SHP77 (cell line): ENCODE measurements around the gene TMEM167A.

Experiments used
- DNase-seq, 2 experiments: peaks; one replicate each; lab custom pipeline; 2025; lab: John Stamatoyannopoulos, UW

Gene TMEM167A, protein sequence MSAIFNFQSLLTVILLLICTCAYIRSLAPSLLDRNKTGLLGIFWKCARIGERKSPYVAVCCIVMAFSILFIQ

DNA sequence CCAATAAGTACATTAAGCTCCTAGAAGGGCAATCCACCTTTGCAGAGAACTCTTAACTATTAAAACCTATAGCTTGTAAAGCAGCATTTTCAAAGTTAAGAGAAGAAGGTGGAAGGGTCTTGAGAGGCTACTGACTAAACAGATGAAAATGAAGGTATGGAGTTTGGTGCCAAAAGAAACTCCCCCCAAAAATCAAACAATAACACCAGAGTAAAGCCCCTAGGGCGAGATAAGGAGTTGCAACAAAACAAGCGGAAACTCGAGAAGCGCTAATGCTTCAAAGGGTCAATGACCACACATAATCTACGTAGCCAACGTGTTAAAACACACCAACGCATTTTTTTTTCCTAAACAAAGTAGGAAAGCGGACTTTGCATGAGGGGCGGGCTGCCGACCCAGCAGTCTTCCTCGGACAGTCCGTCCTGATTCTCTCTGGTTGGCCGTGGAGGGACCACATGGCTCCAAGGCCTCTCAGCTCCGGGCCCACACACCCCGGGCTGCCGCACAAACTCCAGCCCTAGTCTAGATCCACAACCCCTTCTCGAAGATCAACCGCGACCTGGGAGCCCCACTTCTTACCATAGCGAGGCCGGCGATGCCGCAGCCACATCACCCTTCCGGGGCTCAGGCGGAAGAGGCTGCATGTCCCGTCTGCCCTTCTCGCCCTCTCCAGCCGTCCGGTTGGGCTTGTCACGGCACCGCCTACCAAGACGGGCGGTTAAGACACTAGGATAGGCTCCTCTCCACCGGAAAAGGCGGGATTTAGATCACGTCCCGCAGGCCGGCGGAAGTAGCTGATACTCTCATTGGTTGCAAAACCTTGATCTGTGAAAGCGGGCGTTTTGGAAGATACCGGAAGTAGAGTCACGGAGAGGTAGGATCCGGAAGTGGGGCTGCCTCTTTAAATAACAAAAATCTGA is at the start of gene TMEM167A, which contains the start of gene XRCC4:
TSS of gene TMEM167A (minus strand) at position 653 of the 920 bp plus-strand sequence. CDS start at position 582, 71 bp downstream.
TSS of gene XRCC4 (plus strand) at position 806 of the 920 bp plus-strand sequence. CDS start 27,373 bp downstream, outside the sequence.
- peak; percentile 99 for DNase-seq

DNA sequence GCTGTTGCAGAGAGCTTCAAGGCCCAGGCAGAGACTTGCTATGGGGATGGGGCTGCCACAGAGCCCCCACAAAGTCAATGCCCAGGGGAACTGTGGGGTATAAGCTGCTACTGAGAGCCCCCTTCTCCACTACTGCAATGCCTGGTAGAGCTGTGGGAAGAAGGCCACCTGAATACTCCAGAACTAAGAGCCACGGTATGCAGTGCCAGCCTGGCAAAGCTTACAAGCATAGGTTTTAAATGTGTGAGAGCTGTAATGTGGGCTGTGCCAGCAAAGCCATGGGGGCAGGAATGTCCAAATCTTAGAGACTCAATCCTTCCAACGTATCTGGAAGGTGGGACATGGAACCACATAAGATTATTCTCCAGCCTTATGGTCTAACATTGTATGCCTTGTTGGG is 49.3 kb upstream of the TMEM167A start:
- no peak for DNase-seq

DNA sequence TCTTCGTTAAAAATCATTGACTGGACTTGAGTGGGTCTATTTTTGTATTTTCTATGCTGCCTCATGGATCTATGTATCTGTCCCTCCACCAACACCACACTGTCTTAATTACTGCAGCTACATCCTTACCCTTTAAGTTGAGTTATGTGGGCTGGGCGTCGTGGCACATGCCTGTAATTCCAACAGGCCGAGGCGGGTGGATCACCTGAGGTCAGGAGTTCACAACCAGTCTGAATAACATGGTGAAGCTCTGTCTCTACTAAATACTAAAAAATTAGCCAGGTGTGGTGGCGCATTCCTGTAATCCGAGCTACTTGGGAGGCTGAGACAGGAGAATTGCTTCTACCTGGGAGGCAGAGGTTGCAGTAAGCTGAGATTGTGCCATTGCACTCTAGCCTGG is 48.4 kb upstream of the TMEM167A start:
- no peak for DNase-seq

DNA sequence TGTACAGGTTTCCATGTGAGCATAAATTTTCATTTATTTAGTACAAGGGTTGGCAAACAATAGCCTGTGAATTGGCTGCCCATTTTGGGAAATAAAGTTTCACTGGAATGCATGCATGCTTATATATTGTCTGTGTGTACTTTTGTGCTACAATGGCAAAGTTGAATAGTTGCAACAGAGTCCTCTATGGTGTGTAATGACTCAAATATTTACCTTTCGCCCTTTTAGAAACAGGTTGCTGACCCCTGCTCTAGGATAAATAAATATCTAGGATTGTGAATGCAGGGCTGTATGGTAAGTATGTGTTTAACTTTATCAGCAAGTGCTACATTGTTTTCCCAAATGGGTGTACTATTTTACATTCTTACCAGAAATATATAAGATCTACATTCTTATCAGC is 47.4 kb upstream of the TMEM167A start:
- no peak for DNase-seq

DNA sequence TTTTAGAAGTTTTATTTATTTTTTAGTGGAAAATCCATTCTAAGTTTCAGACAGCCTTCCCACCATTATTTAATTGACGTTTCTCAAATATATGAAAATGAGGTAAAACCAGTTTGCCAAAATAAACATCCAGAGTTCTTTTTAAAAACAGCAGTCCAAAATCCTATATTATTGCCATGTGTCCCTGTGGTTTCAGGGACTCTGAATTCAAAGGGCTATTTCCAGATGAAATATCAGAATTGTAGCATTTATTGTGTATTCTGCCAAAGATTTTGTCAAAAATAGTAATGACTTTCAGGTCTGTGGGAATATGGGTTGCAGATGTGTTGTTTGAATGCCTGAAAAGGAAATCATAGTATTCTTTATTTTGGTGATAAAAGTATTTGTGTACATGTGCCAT is 41.8 kb upstream of the TMEM167A start:
- DNase-seq, result no peak

DNA sequence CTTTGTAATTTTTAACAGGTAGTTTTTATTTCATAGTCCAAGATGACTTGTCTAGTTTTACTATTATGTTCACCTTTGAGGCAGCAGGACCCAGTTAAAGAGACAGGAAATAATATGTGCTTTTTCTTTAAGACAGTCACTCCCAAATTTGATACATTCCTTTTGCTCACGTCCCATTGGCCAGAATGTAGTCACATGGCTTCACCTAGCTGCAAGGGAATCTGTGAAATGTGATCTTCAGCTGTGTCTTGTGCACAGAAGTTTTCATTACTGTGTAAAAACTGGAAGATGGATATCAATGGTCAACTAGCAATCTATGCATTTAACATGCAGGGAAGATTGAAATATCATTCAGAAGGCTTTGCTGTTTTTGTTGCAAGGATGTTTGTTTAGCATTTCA is 41.3 kb upstream of the TMEM167A start:
- DNase-seq, result no peak

DNA sequence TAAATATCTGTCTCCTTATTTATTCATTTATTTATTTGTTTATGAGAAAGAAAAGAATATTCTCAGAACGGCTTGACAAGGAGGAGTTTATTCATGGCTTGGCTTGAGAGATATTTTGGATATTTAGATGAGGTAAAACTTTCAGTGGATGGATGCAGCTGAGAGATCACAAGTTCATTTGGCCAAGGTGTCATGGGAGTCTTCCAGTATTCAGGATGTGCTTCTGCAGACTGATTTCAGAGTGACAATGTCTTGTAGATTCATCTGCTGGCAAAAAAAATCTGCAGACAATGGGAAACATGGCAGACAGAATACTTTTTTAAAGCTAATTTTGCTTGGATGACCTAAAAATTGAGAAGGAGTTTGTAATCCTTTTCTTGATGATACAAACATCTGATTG is 38.6 kb upstream of the TMEM167A start:
- DNase-seq, result no peak

DNA sequence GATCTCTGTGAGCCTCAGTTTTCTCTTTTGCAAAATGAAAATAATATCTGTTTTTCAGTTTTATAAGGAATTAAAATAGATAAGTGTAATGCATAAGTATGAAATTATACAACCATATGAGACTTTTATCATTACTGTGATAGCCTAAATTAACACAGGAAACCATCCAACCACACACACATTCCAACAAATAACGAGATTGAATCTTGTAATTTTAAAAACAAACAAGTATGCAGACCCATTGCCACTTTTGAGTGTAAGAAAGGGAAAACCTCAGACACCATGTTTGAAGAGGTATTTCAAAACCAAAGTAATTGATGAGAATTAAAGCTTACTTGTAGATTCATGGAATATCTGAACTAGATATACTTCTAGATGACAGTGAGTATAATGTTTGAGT is 32.2 kb upstream of the TMEM167A start:
- no peak for DNase-seq

DNA sequence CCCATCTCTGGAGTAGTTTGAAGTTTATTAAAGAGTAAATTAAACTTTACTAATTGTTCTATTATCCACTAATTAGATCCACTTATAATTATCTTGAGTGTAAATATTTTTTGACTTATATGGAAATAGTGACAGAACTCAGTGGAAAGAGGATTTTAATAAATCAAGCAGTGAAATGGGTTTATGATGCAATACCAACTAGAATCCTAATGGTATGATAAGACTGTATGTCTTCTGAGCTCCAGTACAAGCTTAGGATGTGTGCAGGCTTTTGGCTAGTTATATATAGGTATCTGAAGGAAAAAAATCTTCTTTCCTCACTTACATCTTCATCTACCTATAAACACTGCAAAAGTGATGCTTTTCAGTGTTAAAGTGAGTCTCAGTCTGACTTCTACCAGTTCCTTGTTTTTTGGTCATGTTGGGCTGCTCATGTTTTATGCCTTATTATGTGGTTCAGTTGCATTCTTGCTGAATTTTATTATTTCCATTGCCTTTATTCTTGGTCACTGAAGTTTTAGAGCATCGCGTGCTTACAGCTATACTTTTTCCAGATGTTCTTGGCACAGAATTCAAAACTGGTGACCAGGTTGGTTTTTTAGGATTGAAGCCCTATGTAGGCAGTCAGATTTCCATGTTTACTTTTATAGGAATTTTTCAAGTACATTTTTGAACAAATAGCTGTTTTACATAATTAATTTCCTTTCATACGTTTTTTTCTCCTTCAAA is 30.7 kb upstream of the TMEM167A start:
- no peak for DNase-seq

DNA sequence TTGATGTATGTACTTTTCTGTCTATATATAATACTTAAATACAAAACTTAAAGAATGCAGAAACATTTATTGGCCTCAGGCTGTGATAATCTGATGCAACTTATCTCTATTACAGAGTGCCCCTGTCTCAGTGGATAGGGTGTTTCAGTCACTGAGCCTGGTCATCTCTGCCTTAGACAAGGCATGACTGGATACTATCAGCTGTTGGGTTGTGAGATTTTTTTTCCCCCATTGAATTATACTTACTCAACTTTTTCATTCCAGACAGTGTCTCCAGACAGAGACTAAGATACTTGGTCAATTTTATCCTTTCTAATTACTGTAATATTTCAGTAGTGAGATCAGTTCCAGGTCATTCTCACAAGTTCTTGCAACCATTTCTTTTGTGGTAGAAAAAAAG is 26.8 kb upstream of the TMEM167A start:
- DNase-seq, result no peak

DNA sequence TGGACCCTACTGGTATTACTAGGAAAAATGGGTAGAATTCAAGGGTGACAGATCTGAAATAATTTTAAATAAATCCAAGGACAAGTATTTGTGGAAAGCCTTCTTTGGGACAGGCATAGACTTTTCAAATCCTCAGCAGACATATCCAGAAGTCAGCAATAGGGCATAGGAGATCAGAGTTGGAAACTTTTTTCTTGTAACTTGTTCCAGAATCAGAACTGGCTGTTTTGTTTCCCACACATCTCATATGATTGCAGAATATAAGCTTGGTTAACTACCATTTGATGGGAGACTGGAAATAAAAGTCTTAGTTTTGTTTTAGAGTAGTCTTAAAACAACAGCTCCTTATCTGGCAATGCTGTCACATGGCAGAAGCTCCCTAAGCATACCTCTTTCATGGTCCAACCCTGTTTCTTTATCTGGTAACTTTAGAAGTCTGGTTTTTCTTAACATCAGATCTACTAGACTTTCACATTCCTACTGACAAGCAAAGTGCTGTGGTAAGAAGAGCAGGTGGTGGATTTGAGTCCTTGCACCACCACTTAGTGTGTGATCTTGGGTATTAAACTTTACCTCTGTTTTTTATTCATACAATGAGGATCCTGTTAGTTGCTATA is 25.3 kb upstream of the TMEM167A start:
- DNase-seq, result no peak

DNA sequence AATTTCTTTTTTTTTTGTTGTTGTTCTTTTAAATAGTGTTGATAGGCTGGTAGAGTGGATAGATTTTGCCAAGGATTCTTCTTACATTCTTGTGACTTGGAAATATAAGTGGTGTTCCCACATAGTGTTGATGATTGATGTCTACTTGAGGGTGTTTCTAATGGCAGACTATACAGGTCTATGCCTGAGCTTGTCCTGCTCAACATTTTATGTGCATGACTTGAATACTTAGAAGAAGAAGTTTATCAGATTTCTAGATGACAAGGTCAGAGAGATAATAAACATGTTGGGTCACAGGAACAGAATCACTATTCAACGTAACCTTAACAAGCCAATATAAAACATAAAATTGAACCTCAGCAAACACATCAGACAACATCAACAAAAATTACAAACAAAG is 24.3 kb upstream of the TMEM167A start:
- no peak for DNase-seq

DNA sequence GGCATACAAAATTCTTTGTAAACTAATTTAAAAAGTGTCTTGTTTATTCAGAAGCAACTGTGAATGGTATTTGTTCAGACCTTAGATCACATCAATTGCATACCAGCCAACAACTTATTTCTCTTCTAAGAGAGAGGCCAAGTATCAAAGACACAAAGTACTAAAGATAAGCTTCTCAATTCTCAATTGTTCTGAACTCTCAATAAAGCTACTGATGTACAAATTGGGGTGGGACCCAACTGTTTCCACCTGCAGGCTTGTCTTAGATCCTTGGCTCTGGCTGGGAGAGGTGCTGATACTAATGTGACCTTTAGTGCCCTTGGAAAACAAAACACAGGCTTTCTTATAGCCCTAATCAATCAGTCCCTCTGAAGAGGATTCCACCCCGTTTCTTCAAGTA is 22.3 kb upstream of the TMEM167A start:
- no peak for DNase-seq

DNA sequence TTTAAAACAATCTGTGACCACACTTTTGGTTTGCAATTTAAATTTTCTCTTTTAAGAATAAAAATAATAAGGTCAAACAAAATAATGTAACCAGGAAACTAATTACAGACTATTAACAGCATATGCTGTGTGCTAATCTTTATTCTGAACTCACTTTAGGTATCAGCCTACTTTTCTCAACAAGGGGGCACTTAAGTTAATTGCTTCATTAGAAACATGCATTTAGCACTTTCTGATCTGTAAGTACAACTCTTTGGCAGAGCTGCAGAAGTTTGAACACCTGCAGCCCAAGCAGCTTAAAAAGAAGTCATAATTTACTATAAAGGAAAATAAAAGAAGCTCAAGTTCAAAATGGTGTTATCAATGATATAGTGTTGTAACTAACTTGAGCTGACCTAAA is 21.8 kb upstream of the TMEM167A start:
- DNase-seq, result no peak

DNA sequence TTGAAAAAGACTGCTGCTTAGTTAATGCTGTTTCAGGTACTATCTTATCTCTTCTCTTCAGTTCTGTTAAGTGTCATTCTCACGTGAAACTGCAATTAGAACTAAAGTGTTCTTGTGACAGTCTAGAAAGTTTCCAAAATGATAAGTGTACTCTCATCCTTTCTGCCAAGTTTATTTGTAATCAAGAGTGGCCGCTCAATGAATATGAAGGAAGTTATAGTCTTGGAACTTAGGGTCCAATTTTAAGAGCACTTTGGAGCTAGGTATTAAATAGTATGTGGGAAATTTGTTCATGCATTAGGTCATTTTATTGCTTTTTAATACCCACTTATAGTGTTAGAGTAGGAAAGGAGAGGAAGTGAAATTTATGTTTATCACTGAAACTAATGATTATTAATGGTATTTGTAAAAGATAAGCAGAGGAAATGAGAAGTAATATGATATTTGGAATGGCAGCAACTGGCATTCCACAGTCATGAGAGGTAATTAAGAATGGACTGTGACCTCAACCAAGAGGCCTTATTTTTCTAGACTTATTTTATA is 20.6 kb upstream of the TMEM167A start:
- DNase-seq, result no peak

DNA sequence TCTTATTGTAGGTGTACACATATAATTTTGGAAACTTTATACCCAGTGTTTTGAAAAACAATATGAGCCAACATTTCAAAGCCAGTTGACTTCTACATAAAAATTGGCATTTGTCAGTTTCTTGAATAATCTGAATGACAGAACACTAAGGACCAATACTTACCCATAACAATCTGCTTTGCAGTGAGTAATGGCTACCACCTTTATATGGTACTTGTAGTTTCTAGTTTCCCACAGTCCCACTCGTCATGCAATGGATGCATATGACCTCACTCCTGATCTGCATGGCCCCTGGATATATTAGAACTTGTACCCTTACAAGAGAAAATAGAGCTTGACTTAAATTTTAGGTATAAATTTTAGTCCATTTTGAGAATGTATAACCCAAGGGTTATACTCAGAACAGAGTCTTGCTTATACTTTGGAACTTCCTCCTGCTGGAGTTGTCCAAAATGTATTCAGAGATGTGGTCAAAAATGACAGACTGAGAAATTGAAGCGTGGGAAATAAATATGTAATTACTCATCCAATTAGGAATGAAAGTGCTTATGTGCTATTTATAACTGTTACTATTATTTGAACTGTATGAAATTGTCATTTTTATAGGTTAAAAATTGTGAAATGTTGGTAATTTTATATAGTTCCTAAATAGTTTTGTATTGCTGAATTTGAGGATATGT is 19.6 kb upstream of the TMEM167A start:
- no peak for DNase-seq

DNA sequence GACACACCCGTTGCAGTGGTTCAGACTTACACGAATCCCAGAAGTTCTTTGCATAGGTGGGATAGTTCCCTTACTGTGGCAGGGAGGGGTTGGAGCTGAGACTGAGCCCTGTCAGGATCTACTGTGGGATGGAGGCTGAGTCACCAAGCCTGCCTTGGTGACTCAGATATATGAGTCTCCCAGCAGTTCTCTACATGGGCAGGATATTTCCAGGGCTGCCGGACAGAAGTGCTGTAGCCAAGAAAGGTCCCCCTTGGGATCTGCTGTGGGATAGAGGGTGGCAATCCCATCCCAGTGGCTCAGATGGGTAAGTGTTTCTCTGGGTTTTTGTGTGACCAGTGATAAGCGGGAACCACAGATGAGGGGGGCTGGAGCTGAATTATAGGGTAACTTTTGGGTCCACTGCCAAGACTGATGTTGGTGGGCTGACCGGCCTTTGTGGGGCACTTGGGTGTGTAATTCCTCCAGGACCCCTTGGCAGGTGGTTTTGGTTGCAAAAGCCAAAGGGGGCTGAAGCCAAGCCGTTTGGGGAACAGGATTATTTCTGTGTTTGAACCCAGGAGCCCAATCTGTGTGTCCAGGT is 18.9 kb upstream of the TMEM167A start:
- no peak for DNase-seq

DNA sequence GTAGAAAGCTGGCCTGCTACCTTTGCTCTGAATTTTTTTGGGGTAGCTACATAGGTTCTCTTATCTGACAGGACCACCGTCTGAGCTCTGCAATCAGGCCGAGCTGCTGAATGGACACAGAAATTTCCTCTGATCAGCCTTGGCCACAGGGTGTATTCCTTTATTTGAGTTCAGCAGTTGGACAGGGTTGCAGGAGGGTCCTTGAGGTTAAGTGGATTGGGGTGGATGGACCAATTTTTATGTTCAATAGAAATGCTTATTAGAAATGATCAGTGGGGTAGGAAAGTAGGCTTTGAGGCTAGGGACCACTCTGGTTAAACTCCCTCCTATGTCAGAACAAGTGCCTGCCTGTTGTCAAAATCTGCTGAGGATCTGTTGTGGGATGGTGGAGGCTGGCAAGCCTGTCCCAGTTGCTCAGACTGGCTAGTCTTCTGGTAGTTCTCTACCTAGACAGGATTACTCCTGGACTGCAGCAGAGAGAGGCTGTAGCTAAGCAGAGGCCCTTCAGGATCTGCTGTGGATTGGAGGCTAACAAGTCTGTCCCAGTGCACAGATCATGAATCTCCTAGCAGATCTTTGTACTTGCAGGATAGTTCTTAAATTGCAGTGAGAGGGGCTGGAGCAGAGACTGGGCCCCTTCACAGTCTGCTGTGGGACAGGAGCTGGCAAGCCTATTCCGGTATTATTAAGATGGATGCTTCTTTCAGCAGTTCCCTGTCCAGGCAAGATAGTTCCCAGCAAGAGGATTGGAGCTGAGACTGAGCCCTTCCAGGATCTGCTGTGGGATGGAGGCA is 18.2 kb upstream of the TMEM167A start:
- DNase-seq, result no peak

DNA sequence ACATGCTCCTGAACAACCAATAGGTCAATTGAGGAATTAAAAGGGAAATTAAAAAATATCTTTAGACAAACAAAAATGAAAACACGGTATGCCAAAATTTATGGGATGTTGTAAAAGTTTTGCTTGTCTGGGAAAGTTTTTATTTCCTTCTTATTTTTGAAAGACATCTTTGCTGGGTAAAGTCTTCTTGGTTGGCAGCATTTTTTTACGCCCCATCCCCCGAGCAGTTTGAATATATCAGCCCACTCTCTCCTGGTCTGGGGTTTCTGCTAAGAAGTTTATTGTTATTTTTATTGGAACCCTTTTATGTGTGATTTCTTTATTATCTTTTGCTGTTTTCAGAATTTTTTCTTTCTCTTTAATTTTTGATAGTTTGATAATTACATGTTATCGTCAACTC is 16.5 kb upstream of the TMEM167A start:
- no peak for DNase-seq

DNA sequence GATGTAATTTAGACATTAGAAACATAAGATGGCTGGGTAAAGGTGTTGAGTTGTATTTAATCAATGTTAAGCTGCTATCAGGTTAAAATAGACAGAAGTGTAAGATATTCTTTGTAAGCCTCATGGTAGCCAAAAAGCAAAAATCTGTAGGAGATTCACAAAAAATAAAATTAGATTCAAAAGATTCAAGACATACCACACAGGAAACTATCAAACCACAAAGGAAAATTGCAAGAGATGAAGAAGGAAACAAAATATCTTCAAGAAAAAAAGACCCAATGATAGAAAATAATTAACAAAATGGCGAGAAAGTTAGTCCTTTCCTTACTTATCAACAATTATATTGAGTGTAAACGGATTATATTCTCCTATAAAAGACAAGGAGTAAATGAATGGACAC is 15.4 kb upstream of the TMEM167A start:
- DNase-seq, result no peak
